ENCODE results near the gene GP1BB. TPM values are rescaled to one million over a fixed set of nuclear protein-coding genes. Genes with fewer than 3 reads are reported as not detected.

GP1BB gene
- total RNA-seq, 1 experiment from 2014 or later: 3.6 TPM

DNA sequence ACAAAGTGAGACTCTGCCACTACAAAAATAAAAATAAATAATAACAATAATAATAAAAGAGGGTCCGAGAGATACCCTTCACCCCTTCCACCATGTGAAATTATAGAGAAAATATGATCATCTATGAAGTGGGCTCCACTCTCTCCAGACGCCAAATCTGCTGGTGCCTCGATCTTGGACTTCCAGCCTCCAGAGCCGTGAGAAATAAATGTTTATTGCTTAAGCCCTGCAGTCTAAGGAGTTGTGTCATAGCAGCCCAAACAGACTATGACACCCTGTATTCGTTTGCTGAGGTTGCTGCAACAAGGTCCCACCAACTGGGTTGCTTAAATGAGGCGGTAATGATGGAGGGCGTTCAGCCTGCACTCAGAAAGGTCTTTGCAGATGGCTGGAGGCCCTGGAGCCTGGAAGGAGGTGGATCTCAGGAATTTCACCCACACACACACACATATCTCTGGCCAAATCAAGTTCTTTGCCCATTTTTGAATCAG lies 16.6 kb upstream of the GP1BB start:
- DNase-seq (ENCODE audit: low read depth, low spot score) (no peak), ATAC-seq (no peak)
- in situ Hi-C loops (cut with HindIII; ENCODE audit: low pct_unique_long_range_greater_than_20kb, low sequenced_read_pairs): no loop called here
- Histone ChIP-seq H3K27ac (ENCODE audit: low read length) (no peak overlapping the region), H3K36me3 (ENCODE audit: control insufficient read depth, insufficient read depth, low read length) (no peaks in the 10 kb centered on the region), H3K4me3 (ENCODE audit: low read depth in 2 of 2, low read length in 2 of 2) (no peak overlapping the region), H3K9me3 (ENCODE audit: control insufficient read depth, insufficient read depth, low read depth, low read length) (no peaks in the 10 kb centered on the region), H3K27me3 (ENCODE audit: control insufficient read depth, insufficient read depth, low read length) (no peaks in the 10 kb centered on the region), H3K4me1 (ENCODE audit: control insufficient read depth, insufficient read depth, low read length) (no peaks in the 10 kb centered on the region)
- TF ChIP-seq, protein P1, sequence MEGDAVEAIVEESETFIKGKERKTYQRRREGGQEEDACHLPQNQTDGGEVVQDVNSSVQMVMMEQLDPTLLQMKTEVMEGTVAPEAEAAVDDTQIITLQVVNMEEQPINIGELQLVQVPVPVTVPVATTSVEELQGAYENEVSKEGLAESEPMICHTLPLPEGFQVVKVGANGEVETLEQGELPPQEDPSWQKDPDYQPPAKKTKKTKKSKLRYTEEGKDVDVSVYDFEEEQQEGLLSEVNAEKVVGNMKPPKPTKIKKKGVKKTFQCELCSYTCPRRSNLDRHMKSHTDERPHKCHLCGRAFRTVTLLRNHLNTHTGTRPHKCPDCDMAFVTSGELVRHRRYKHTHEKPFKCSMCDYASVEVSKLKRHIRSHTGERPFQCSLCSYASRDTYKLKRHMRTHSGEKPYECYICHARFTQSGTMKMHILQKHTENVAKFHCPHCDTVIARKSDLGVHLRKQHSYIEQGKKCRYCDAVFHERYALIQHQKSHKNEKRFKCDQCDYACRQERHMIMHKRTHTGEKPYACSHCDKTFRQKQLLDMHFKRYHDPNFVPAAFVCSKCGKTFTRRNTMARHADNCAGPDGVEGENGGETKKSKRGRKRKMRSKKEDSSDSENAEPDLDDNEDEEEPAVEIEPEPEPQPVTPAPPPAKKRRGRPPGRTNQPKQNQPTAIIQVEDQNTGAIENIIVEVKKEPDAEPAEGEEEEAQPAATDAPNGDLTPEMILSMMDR (IDR thresholded peaks at IDR 0.05): no peak
- TF ChIP-seq TCF7L2 (IDR thresholded peaks at IDR 0.05; ENCODE audit: low read depth, low read length): no peak
- no peak for TF ChIP-seq POLR2AphosphoS5 (IDR thresholded peaks at IDR 0.05; ENCODE audit: low read depth, low read length)
- no peak for TF ChIP-seq SIN3A (IDR thresholded peaks at IDR 0.05; ENCODE audit: borderline replicate concordance, insufficient read depth, low read depth, low read length)
- TF ChIP-seq, protein P2, sequence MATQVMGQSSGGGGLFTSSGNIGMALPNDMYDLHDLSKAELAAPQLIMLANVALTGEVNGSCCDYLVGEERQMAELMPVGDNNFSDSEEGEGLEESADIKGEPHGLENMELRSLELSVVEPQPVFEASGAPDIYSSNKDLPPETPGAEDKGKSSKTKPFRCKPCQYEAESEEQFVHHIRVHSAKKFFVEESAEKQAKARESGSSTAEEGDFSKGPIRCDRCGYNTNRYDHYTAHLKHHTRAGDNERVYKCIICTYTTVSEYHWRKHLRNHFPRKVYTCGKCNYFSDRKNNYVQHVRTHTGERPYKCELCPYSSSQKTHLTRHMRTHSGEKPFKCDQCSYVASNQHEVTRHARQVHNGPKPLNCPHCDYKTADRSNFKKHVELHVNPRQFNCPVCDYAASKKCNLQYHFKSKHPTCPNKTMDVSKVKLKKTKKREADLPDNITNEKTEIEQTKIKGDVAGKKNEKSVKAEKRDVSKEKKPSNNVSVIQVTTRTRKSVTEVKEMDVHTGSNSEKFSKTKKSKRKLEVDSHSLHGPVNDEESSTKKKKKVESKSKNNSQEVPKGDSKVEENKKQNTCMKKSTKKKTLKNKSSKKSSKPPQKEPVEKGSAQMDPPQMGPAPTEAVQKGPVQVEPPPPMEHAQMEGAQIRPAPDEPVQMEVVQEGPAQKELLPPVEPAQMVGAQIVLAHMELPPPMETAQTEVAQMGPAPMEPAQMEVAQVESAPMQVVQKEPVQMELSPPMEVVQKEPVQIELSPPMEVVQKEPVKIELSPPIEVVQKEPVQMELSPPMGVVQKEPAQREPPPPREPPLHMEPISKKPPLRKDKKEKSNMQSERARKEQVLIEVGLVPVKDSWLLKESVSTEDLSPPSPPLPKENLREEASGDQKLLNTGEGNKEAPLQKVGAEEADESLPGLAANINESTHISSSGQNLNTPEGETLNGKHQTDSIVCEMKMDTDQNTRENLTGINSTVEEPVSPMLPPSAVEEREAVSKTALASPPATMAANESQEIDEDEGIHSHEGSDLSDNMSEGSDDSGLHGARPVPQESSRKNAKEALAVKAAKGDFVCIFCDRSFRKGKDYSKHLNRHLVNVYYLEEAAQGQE (IDR thresholded peaks at IDR 0.05; ENCODE audit: insufficient read depth in 1 of 2, low read depth in 2 of 2, low read length in 1 of 2): no peak
- intact Hi-C loops (cut with micrococcal nuclease; ENCODE audit: unreplicated experiment): no loop called here
- no TSS peak for BruUV-seq (replicated peaks)
- ChIA-PET CTCF (no interaction called here), POLR2A (no interaction called here)

DNA sequence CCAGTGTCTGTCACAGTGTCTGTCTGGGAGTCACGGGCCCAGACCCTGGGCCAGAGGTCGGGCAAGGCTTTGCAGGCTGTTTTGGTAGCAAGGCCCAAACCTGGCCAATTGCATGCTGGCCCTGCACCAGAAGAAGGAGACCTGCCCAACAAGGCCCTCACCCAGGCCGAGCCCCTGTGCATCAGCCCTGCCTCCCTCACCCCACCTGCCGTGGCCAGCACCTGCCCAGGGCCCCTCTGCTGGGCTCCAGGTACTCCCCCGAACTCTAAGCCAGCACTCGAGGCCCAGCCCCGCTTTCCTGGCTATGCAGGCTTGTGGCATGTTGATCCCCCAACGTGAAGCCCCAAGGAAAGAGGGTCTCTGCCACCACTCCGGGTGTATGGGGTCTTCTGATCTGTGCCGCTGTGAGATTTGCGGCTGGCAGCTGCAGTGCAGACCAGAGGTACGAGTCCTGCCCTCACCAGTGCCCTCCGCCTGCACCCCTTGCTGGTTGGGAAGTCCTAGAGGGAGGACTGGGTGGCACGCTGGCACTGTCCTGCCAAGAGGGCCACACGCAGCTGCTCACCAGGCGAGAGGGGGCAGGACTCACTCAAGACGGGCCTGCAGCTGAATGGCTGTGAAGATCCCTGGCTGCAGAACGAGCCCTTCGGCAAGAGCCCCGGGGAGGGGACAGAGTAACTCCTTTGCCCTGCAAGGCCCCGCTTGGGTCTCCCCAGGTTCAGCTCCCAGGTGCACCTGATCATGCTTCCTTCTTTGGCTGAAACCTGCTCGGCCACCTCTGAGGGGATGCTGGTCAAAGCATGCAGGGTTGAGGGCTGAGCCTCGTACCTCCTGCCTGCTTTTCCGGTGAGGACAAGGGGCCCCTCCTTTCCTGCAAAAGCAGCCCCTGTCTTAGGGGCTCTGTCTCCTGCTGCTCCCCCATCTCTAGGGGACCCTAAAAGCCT lies 15.7 kb upstream of the GP1BB start:
- Histone ChIP-seq H3K27ac (ENCODE audit: low read length) (no peak overlapping the region), H3K4me1 (ENCODE audit: control insufficient read depth, insufficient read depth, low read length) (no peaks in the 10 kb centered on the region), H3K9me3 (ENCODE audit: control insufficient read depth, insufficient read depth, low read depth, low read length) (no peaks in the 10 kb centered on the region), H3K27me3 (ENCODE audit: control insufficient read depth, insufficient read depth, low read length) (no peaks in the 10 kb centered on the region), H3K36me3 (ENCODE audit: control insufficient read depth, insufficient read depth, low read length) (no peaks in the 10 kb centered on the region), H3K4me3 (ENCODE audit: low read depth in 2 of 2, low read length in 2 of 2) (no peak overlapping the region)
- POLR2A ChIA-PET: no interaction called here
- intact Hi-C loops (cut with micrococcal nuclease; ENCODE audit: unreplicated experiment) (no loop called here), in situ Hi-C loops (cut with HindIII; ENCODE audit: low pct_unique_long_range_greater_than_20kb, low sequenced_read_pairs) (no loop called here)
- no peak for ATAC-seq
- no TSS peak for BruUV-seq (replicated peaks)
- DNase-seq (ENCODE audit: low read depth, low spot score): no peak
- TF ChIP-seq, protein P2 (IDR thresholded peaks at IDR 0.05; ENCODE audit: insufficient read depth in 1 of 2, low read depth in 2 of 2, low read length in 1 of 2): no peak
- TF ChIP-seq SIN3A (IDR thresholded peaks at IDR 0.05; ENCODE audit: borderline replicate concordance, insufficient read depth, low read depth, low read length) (no peak), TCF7L2 (IDR thresholded peaks at IDR 0.05; ENCODE audit: low read depth, low read length) (no peak), POLR2AphosphoS5 (IDR thresholded peaks at IDR 0.05; ENCODE audit: low read depth, low read length) (no peak)
- TF ChIP-seq, protein P1 (IDR thresholded peaks at IDR 0.05): no peak
- CTCF ChIA-PET: no interaction called here
